GM21381 (cell line): ENCODE data around the gene AOPEP.

ENCODE experiments used
- ATAC-seq: cut with Tn5 transposase; IDR thresholded peaks from one replicate; pipeline ENCODE4 v1.9.1; 2021; ENCODE audit warnings: mild to moderate bottlenecking, moderate library complexity; ENCODE audit not compliant: unreplicated experiment

The AOPEP gene

GRCh38 chr9:94911986-94912635 is 185.6 kb downstream of the AOPEP start:
- no peak for ATAC-seq

- no peak for ATAC-seq
Measured at GRCh38 chr9:94912700-94913249, 186.3 kb downstream of the AOPEP start.

GRCh38 chr9:94913550-94913949 is 187.1 kb downstream of the AOPEP start:
- ATAC-seq: no peak

- no peak for ATAC-seq
Measured at GRCh38 chr9:94915476-94916450, 189.3 kb downstream of the AOPEP start.

GRCh38 chr9:94916956-94917355 is 190.5 kb downstream of the AOPEP start:
- ATAC-seq: no peak

GRCh38 chr9:94918038-94918753 is 191.7 kb downstream of the AOPEP start:
- no peak for ATAC-seq

GRCh38 chr9:94919376-94920098 is 193.0 kb downstream of the AOPEP start:
- ATAC-seq: no peak

GRCh38 chr9:94920420-94921091 is 194.1 kb downstream of the AOPEP start:
- ATAC-seq: no peak

GRCh38 chr9:94921092-94921471 is 194.6 kb downstream of the AOPEP start:
- ATAC-seq: no peak

GRCh38 chr9:94921656-94922055 is 195.2 kb downstream of the AOPEP start:
- no peak for ATAC-seq

GRCh38 chr9:94922098-94922607 is 195.7 kb downstream of the AOPEP start:
- no peak for ATAC-seq

- no peak for ATAC-seq
Measured at GRCh38 chr9:94922691-94923107, 196.2 kb downstream of the AOPEP start.

- no peak for ATAC-seq
Measured at GRCh38 chr9:94923326-94924089, 197.0 kb downstream of the AOPEP start.

- no peak for ATAC-seq
Measured at GRCh38 chr9:94925751-94926430, 199.4 kb downstream of the AOPEP start.

- no peak for ATAC-seq
Measured at GRCh38 chr9:94926431-94926800, 199.9 kb downstream of the AOPEP start.

- ATAC-seq: no peak
Measured at GRCh38 chr9:94927048-94927761, 200.7 kb downstream of the AOPEP start.

GRCh38 chr9:94927762-94928670 is 201.5 kb downstream of the AOPEP start:
- ATAC-seq: no peak
